Uterus (tissue), 4 donors: ENCODE results near the gene ERCC6L2. TPM values are rescaled to one million over a fixed set of nuclear protein-coding genes. Genes with fewer than 3 reads are reported as not detected.

ENCODE experiments used
- DNase-seq, 2 donors: peaks; one replicate each; pipeline ENCODE4 v3.0.0-alpha.2; 2019 to 2020
- H3K27ac ChIP-seq, 2 donors: fragments of 200-600 bp; sonication (generic); 1 replicate in 1 of 2; 2 replicates in 1 of 2; pipeline ENCODE4 v1.5.1; 2016 to 2018
- H3K27me3 ChIP-seq, 2 donors: fragments of 200-600 bp; sonication (generic); one replicate each; pipeline ENCODE4 v1.5.1; 2018 to 2019; ENCODE audit warnings: control low read depth in 1 of 2
- H3K36me3 ChIP-seq, 2 donors: fragments of 200-600 bp; sonication (generic); one replicate each; pipeline ENCODE4 v1.5.1; 2019; ENCODE audit warnings: control low read depth in 1 of 2
- H3K4me1 ChIP-seq, 2 donors: fragments of 200-600 bp; sonication (generic); one replicate each; pipeline ENCODE4 v1.5.1; 2018 to 2019; ENCODE audit warnings: control low read depth in 1 of 2
- H3K4me3 ChIP-seq, 2 donors: fragments of 200-600 bp; sonication (generic); 1 replicate in 1 of 2; 2 replicates in 1 of 2; pipeline ENCODE4 v1.5.1; 2018 to 2019; ENCODE audit warnings: mild to moderate bottlenecking in 1 of 2
- H3K9me3 ChIP-seq, 2 donors: fragments of 200-600 bp; sonication (generic); one replicate each; pipeline ENCODE4 v1.5.1; 2019; ENCODE audit warnings: control low read depth in 1 of 2
- POLR2A ChIP-seq, 2 donors: fragments of 450-650 bp; IDR thresholded peaks; one replicate each; pipeline ENCODE4 v1.6.1; 2016; ENCODE audit warnings: antibody characterized with exemption in 2 of 2, mild to moderate bottlenecking in 1 of 2, moderate library complexity in 1 of 2
- intact Hi-C: fragments of 100-400 bp; cut with DNase I; formaldehyde crosslinking; loops from one replicate; pipeline ENCODE4 v1.15.1; 2023; ENCODE audit warnings: low total_unique reads
- total RNA-seq, 4 donors: library from RNA; depleted of rRNA in 3 of 4; stranded (reverse); fragments of >200 nt in 3 of 4; gene quantifications; one replicate each; pipeline versions ENCODE4 v1.1.0 to v1.2.4, GENCODE V29; 2014 to 2023
- TF ChIP-seq, protein P1 (sequence below), 4 experiments: fragments of 200-600 bp in 2 of 4; fragments of 450-650 bp in 2 of 4; sonication (generic) in 2 of 4; IDR thresholded peaks; one replicate each; pipeline ENCODE4 v1.5.1; 2016 to 2019; ENCODE audit warnings: antibody characterized with exemption in 4 of 4, mild to moderate bottlenecking in 2 of 4, moderate library complexity in 1 of 4
- donor health status: DM: yes; HTN: yes; CAD: no.

The ERCC6L2 gene
- total RNA-seq, 4 donors from 2014 or later: 28.8 to 176 (median 60.4) TPM

DNA sequence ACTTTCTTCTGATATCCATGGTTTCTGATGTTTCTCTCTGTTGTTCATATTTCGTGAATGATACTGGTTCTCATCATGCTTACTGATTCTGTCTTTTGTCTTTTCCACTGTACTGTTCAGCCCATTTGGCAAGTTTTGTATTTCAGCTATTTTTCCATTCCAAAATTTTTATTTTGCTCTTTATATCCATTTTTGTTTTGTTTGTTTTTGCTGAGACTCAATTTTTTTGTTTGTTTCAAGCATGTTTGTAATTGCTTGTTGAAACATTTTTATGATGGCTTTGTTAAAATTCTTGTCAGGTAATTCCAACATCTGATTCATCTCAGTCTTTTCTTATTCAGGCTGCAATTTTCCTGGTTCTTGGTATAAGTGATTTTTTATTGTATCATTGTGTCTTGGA, 64.0 kb downstream of the ERCC6L2 start:
- no peaks in the 10 kb centered on the region for H3K27me3 ChIP-seq
- H3K4me3 ChIP-seq: no peak overlapping the region
- no peak overlapping the region for H3K27ac ChIP-seq
- no peaks in the 10 kb centered on the region for H3K9me3 ChIP-seq
- TF ChIP-seq, protein P1, sequence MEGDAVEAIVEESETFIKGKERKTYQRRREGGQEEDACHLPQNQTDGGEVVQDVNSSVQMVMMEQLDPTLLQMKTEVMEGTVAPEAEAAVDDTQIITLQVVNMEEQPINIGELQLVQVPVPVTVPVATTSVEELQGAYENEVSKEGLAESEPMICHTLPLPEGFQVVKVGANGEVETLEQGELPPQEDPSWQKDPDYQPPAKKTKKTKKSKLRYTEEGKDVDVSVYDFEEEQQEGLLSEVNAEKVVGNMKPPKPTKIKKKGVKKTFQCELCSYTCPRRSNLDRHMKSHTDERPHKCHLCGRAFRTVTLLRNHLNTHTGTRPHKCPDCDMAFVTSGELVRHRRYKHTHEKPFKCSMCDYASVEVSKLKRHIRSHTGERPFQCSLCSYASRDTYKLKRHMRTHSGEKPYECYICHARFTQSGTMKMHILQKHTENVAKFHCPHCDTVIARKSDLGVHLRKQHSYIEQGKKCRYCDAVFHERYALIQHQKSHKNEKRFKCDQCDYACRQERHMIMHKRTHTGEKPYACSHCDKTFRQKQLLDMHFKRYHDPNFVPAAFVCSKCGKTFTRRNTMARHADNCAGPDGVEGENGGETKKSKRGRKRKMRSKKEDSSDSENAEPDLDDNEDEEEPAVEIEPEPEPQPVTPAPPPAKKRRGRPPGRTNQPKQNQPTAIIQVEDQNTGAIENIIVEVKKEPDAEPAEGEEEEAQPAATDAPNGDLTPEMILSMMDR (IDR thresholded peaks at IDR 0.05): no peak
- no peaks in the 10 kb centered on the region for H3K36me3 ChIP-seq
- intact Hi-C loops: no loop called here
- no peak for DNase-seq
- H3K4me1 ChIP-seq: no peaks in the 10 kb centered on the region

DNA sequence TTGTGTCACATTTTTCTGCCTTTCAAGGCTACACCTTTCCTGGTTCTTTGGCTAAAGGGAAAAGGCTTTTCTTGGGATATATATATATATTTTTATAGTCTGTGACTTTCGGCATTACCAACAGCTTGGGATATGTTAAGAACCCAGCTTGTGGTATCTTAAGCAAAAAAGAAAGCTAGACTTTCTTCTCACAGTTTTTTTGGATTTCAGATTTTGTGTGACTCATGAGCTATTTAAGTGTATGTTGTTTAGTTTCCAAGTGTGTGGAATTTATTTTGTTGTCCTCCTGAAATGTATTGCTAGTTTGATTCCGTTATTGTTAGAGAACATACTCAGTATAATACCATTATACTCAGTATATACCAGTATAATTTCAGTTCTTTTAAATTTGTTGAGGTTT, 64.8 kb downstream of the ERCC6L2 start:
- H3K4me1 ChIP-seq: no peaks in the 10 kb centered on the region
- DNase-seq: no peak
- no peaks in the 10 kb centered on the region for H3K9me3 ChIP-seq
- H3K36me3 ChIP-seq: no peaks in the 10 kb centered on the region
- no peak overlapping the region for H3K27ac ChIP-seq
- intact Hi-C loops: no loop called here
- H3K27me3 ChIP-seq: no peaks in the 10 kb centered on the region
- no peak overlapping the region for H3K4me3 ChIP-seq
- no peak for TF ChIP-seq POLR2A (IDR thresholded peaks at IDR 0.05)
- TF ChIP-seq, protein P1 (IDR thresholded peaks at IDR 0.05): no peak

DNA sequence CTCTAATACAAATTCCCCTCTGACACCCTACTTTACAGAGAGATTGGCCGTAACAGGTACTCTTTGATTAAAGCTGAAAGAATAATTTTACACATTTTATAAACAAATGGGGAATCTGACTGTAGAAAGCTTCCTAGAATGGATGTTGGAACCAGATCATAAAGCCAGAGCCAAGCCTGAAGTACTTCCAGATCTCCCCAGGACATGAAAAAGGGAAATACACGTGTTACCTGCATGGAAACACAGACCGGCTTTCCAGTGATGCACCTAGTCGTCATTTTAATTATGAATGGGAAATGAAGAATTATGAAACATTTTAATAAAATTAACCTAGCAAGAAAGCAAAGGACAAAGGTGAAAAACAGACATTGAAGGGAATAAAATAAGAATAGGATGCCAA, 66.5 kb downstream of the ERCC6L2 start:
- intact Hi-C loops: no loop called here
- no peaks in the 10 kb centered on the region for H3K36me3 ChIP-seq

DNA sequence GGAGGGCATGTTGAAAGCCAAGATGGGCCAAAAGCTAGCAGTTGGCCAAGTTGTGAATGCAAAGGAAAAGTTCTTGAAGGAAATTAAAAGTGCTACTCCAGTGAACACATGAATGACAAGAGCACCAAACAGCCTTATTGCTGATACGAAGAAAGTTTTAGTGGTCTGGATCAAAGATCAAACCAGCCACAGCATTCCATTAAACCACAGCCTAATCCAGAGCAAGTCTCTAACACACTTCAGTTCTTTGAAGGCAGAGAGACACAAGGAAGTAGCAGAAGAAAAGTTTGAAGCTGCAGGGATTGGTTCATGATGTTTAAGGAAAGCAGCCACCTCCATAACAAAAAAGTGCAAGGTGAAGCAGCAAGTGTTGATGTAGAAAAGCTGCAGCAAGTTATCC, 71.6 kb downstream of the ERCC6L2 start:
- intact Hi-C loops: no loop called here
- Histone ChIP-seq H3K36me3 (no peaks in the 10 kb centered on the region), H3K4me3 (no peak overlapping the region), H3K4me1 (no peaks in the 10 kb centered on the region), H3K27me3 (no peaks in the 10 kb centered on the region), H3K9me3 (no peaks in the 10 kb centered on the region), H3K27ac (no peak overlapping the region)
- no peak for TF ChIP-seq POLR2A (IDR thresholded peaks at IDR 0.05)
- TF ChIP-seq, protein P1 (IDR thresholded peaks at IDR 0.05): no peak
- no peak for DNase-seq

More for the DNA sequence above, 66.5 kb downstream of the ERCC6L2 start:
- DNase-seq: no peak
- H3K27me3 ChIP-seq: no peaks in the 10 kb centered on the region
- no peaks in the 10 kb centered on the region for H3K9me3 ChIP-seq
- H3K4me1 ChIP-seq: no peaks in the 10 kb centered on the region
- no peak overlapping the region for H3K27ac ChIP-seq
- H3K4me3 ChIP-seq: no peak overlapping the region
- TF ChIP-seq POLR2A (IDR thresholded peaks at IDR 0.05): no peak
- TF ChIP-seq, protein P1 (IDR thresholded peaks at IDR 0.05): no peak

DNA sequence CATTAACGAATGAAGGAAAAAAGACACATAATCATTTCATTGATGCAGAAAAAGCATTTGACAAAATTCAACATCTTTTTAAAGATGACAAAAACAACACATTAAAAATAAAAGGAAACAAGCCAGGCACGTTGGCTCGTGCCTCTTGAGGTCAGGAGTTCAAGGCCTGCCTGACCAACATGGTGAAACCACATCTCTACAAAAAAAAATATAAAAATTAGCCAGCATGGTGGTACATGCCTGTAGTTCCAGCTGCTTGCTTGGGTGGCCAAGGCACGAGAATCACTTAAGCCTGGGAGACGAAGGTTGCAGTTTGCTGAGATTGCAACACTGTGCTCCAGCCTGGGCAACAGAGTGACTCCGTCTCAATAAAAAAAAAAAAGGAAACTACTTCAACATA, 77.0 kb downstream of the ERCC6L2 start:
- Histone ChIP-seq H3K36me3 (no peaks in the 10 kb centered on the region), H3K27ac (no peak overlapping the region), H3K9me3 (no peaks in the 10 kb centered on the region), H3K4me1 (no peaks in the 10 kb centered on the region), H3K4me3 (no peak overlapping the region), H3K27me3 (no peaks in the 10 kb centered on the region)
- TF ChIP-seq, protein P1 (IDR thresholded peaks at IDR 0.05): no peak
- TF ChIP-seq POLR2A (IDR thresholded peaks at IDR 0.05): no peak
- no peak for DNase-seq
- intact Hi-C loops: no loop called here
